Astrocyte (in vitro differentiated cells and primary cell): ENCODE data around the gene SEMA4D. TPM values are rescaled to one million over a fixed set of nuclear protein-coding genes. Genes with fewer than 3 reads are reported as not detected.

Source experiments
- DNase-seq: peaks from one replicate; pipeline ENCODE4 v3.0.0-alpha.2; 2010; ENCODE audit warnings: low read depth
- FAIRE-seq: peaks from 2 replicates; lab custom pipeline; 2011; peaks lifted over from hg19 to GRCh38; lab: Jason Lieb, UNC
- H2AFZ ChIP-seq: 2 replicates; pipeline ENCODE4 v1.6.0; 2012; ENCODE audit warnings: low read depth, low read length, inconsistent platforms
- H3K27ac ChIP-seq: 2 replicates; pipeline ENCODE4 v1.5.1; 2011; ENCODE audit warnings: low read depth, low read length, inconsistent platforms
- H3K27me3 ChIP-seq: 2 replicates; pipeline ENCODE4 v1.6.0; 2011; ENCODE audit warnings: low read length, inconsistent platforms; ENCODE audit not compliant: insufficient read depth
- H3K36me3 ChIP-seq: 2 replicates; pipeline ENCODE4 v1.5.1; 2011; ENCODE audit warnings: low read length, inconsistent platforms; ENCODE audit not compliant: insufficient read depth
- H3K4me1 ChIP-seq: 2 replicates; pipeline ENCODE4 v1.5.1; 2011; ENCODE audit warnings: low read length, inconsistent platforms; ENCODE audit not compliant: insufficient read depth
- H3K4me2 ChIP-seq: 2 replicates; pipeline ENCODE4 v1.6.0; 2012; ENCODE audit warnings: low read length, inconsistent platforms
- H3K4me3 ChIP-seq: 2 replicates; pipeline ENCODE4 v1.5.1; 2011; ENCODE audit warnings: low read depth, mild to moderate bottlenecking, low read length, inconsistent platforms; ENCODE audit not compliant: insufficient read depth
- H3K79me2 ChIP-seq: 2 replicates; pipeline ENCODE4 v1.6.0; 2012; ENCODE audit warnings: mild to moderate bottlenecking, low read length, inconsistent platforms; ENCODE audit not compliant: insufficient read depth
- H3K9ac ChIP-seq: 2 replicates; pipeline ENCODE4 v1.6.0; 2012; ENCODE audit warnings: mild to moderate bottlenecking, low read length, inconsistent platforms
- H3K9me3 ChIP-seq: 2 replicates; pipeline ENCODE4 v1.5.1; 2012; ENCODE audit warnings: low read depth, mild to moderate bottlenecking, low read length, inconsistent platforms; ENCODE audit not compliant: insufficient read depth
- H4K20me1 ChIP-seq: 2 replicates; pipeline ENCODE4 v1.6.0; 2012; ENCODE audit warnings: low read length, inconsistent platforms; ENCODE audit not compliant: insufficient read depth
- H3K27ac Mint-ChIP-seq: one replicate; pipeline ENCODE4 v1.8.0; 2021; ENCODE audit warnings: mild to moderate bottlenecking, mixed read lengths; ENCODE audit not compliant: unreplicated experiment
- H3K27me3 Mint-ChIP-seq: one replicate; pipeline ENCODE4 v1.8.0; 2021; ENCODE audit warnings: low read depth, mixed read lengths; ENCODE audit not compliant: unreplicated experiment
- H3K36me3 Mint-ChIP-seq: one replicate; pipeline ENCODE4 v1.8.0; 2021; ENCODE audit warnings: low read depth, mixed read lengths; ENCODE audit not compliant: unreplicated experiment
- H3K4me1 Mint-ChIP-seq: one replicate; pipeline ENCODE4 v1.8.0; 2021; ENCODE audit warnings: low read depth, mixed read lengths; ENCODE audit not compliant: unreplicated experiment
- H3K4me3 Mint-ChIP-seq: one replicate; pipeline ENCODE4 v1.8.0; 2021; ENCODE audit warnings: mild to moderate bottlenecking, moderate library complexity, mixed read lengths; ENCODE audit not compliant: unreplicated experiment
- H3K9me3 Mint-ChIP-seq: one replicate; pipeline ENCODE4 v1.8.0; 2021; ENCODE audit warnings: mild to moderate bottlenecking, mixed read lengths; ENCODE audit not compliant: unreplicated experiment
- EZH2 ChIP-seq: IDR thresholded peaks from 2 replicates; pipeline ENCODE4 v1.6.1; 2012; ENCODE audit warnings: mild to moderate bottlenecking, low read length, inconsistent platforms; ENCODE audit not compliant: insufficient read depth
- total RNA-seq: library from RNA; stranded (reverse); gene quantifications from 2 replicates; pipeline ENCODE4 v1.2.1, GENCODE V29; 2021
- TF ChIP-seq, protein P1 (sequence below): IDR thresholded peaks from 2 replicates; pipeline ENCODE4 v1.5.1; 2011; ENCODE audit warnings: low read depth, mild to moderate bottlenecking, inconsistent platforms, low read length, moderate library complexity; ENCODE audit not compliant: insufficient read depth

Gene SEMA4D
- total RNA-seq, 1 donor from 2014 or later: 6.2 TPM

DNA sequence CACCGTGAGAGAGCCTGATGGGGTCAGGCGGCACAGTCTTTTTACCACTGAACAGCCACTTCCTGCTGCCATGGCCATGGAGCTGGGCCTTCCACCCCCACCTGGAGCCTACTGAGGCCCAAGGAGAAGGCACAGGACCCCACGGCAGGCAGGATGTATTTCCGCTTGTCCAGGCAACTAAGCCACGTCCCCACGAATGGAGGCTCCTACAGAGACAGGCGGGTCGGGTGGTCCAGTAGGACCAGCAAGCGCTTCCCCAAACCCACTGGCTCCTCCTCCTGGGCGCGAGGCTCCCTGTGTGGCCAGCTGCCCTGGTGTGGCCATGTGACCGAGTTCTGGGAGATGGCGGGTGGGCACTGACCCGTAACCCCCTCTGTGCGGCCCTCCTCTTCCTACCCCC, 113.1 kb downstream of the SEMA4D start:
- Mint-ChIP-seq H3K4me1 (peaks cover 9% of the 10 kb centered on the region), H3K9me3 (no peaks in the 10 kb centered on the region), H3K27ac (no peak overlapping the region), H3K27me3 (no peaks in the 10 kb centered on the region), H3K4me3 (no peak overlapping the region), H3K36me3 (peaks cover 13% of the 10 kb centered on the region)
- Histone ChIP-seq H3K27me3 (no peaks in the 10 kb centered on the region), H2AFZ (no peak overlapping the region), H4K20me1 (no peaks in the 10 kb centered on the region), H3K4me2 (no peak overlapping the region), H3K36me3 (no peaks in the 10 kb centered on the region), H3K9me3 (no peaks in the 10 kb centered on the region), H3K9ac (no peak overlapping the region), H3K27ac (no peak overlapping the region), H3K4me1 (no peaks in the 10 kb centered on the region), H3K4me3 (no peak overlapping the region), H3K79me2 (no peaks in the 10 kb centered on the region)
- FAIRE-seq (no peak), DNase-seq (no peak)
- TF ChIP-seq, protein P1, sequence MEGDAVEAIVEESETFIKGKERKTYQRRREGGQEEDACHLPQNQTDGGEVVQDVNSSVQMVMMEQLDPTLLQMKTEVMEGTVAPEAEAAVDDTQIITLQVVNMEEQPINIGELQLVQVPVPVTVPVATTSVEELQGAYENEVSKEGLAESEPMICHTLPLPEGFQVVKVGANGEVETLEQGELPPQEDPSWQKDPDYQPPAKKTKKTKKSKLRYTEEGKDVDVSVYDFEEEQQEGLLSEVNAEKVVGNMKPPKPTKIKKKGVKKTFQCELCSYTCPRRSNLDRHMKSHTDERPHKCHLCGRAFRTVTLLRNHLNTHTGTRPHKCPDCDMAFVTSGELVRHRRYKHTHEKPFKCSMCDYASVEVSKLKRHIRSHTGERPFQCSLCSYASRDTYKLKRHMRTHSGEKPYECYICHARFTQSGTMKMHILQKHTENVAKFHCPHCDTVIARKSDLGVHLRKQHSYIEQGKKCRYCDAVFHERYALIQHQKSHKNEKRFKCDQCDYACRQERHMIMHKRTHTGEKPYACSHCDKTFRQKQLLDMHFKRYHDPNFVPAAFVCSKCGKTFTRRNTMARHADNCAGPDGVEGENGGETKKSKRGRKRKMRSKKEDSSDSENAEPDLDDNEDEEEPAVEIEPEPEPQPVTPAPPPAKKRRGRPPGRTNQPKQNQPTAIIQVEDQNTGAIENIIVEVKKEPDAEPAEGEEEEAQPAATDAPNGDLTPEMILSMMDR: no peak
- no peak for TF ChIP-seq EZH2

DNA sequence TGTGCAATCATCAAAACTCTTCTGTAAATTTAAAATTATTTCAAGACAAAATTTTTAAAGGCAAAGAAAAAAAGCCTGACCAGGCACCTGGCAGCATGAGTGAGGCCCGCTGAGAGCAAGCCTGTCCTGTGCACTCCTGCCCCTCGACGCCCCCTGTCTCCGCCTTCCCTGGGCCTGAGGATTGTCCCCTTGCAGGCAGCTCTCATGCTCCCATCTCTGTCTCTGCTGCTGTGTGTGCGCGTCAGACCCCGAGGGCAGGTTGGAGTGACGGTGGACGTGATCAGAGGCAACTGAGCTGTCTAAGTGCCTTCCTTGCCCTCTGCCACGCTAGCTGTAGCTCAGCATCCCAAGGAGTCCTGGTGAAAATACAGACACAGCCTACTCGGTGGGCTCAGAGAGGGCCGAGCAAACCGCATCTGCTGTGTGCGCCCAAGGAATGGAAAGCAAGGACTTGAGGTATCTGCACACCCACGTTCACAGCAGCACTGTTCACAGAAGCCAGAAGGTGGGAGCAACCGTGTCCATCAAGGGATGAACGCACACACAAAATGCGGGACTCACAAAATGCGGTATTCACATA, 114.1 kb downstream of the SEMA4D start:
- no peak overlapping the region for H3K27ac ChIP-seq
- H3K27me3 ChIP-seq: no peaks in the 10 kb centered on the region
- no peaks in the 10 kb centered on the region for H3K79me2 ChIP-seq
- DNase-seq: no peak
- no peaks in the 10 kb centered on the region for H3K27me3 Mint-ChIP-seq
- no peak overlapping the region for H3K4me3 ChIP-seq
- peaks cover 20% of the 10 kb centered on the region for H3K36me3 Mint-ChIP-seq
- H3K4me1 Mint-ChIP-seq: peaks cover 3% of the 10 kb centered on the region
- no peak overlapping the region for H3K4me3 Mint-ChIP-seq
- TF ChIP-seq, protein P1: no peak
- TF ChIP-seq EZH2: no peak
- no peak overlapping the region for H3K27ac Mint-ChIP-seq
- no peaks in the 10 kb centered on the region for H4K20me1 ChIP-seq
- H3K36me3 ChIP-seq: no peaks in the 10 kb centered on the region
- no peak overlapping the region for H2AFZ ChIP-seq
- no peak for FAIRE-seq
- no peaks in the 10 kb centered on the region for H3K4me1 ChIP-seq
- H3K9me3 ChIP-seq: no peaks in the 10 kb centered on the region
- no peak overlapping the region for H3K4me2 ChIP-seq
- H3K9ac ChIP-seq: no peak overlapping the region
- H3K9me3 Mint-ChIP-seq: no peaks in the 10 kb centered on the region

DNA sequence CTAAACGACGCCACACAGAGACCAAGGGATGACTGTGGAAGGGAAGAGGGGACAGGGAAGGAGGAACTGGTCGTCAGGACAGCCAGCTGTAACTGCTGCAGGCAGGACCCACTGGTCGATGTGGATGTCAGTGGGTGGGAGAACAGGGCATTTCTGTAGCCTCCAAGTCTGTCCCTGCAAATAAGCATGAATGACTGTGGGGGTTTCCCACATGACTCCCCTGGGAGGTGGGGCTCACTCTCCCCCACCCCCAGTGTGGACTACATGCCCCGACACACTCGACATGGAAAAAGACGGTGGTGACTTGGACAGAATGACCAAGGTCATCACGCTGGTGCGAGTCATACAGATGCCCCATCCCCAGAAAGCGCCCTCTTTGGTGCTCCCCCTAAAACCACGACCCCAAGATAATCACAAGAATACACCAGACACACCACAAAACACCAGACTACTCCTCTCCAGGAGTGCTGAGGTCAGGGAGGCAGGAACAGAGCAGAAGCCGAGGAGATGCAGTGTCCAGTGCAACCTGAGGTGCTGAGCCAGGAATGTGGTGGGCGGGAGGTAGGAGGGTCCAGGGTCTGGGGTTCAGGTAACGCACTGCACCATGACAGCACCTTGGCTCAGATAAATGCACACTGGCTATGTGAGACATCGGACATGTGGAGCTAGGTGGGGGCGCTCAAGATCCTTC, 114.7 kb downstream of the SEMA4D start:
- DNase-seq: no peak
- H3K4me1 ChIP-seq: no peaks in the 10 kb centered on the region
- no peak overlapping the region for H3K4me3 ChIP-seq
- no peaks in the 10 kb centered on the region for H3K27me3 ChIP-seq
- no peaks in the 10 kb centered on the region for H4K20me1 ChIP-seq
- no peaks in the 10 kb centered on the region for H3K27me3 Mint-ChIP-seq
- H3K4me2 ChIP-seq: no peak overlapping the region
- no peak overlapping the region for H3K4me3 Mint-ChIP-seq
- no peaks in the 10 kb centered on the region for H3K9me3 Mint-ChIP-seq
- FAIRE-seq: no peak
- H3K36me3 Mint-ChIP-seq: peaks cover 22% of the 10 kb centered on the region
- H3K27ac ChIP-seq: no peak overlapping the region
- H3K9me3 ChIP-seq: no peaks in the 10 kb centered on the region
- H2AFZ ChIP-seq: no peak overlapping the region
- TF ChIP-seq EZH2: no peak
- TF ChIP-seq, protein P1: no peak
- H3K79me2 ChIP-seq: no peaks in the 10 kb centered on the region
- peaks cover 3% of the 10 kb centered on the region for H3K4me1 Mint-ChIP-seq
- no peaks in the 10 kb centered on the region for H3K36me3 ChIP-seq
- no peak overlapping the region for H3K27ac Mint-ChIP-seq
- no peak overlapping the region for H3K9ac ChIP-seq
